Measurements from ENCODE around the gene NSD1.

The NSD1 gene

DNA sequence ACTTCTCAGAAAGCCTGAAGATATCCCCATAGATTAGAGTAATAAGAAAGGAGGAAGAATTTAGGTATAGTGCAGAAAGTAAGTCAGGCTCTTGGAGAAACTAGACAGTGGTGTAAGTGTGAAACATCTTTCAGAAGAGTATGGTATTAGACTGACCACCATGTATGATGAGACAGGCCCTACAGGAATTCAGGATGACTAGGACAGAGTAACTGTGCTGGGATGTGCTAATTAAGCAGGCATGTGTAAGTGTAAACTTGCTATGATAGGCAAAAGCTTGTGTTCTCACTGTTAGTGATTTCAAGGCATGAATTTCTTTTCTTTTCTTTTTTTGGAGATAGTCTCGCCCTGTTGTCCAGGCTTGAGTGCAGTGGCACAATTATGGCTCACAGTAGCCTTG, 99.2 kb downstream of the NSD1 start:
- DNase-seq, result peak; percentile 18

DNA sequence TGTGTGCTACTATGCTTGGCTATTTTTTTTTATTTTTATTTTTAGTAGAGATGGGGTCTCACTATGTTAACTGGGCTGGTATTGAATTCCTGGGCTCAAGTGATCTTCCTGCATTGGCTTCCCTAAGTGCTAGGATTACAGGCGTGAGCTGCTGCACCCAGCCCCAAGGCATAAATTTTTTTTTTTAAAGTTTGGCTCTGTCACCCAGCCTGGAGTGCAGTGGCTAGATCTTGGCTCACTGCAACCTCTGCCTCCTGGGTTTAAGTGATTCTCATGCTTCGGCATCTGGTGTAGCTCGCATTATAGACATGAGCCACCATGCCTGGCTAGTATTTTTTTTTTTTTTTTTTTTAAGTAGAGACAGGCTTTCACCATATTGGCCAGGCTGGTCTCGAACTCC, 99.6 kb downstream of the NSD1 start:
- no peak for DNase-seq

DNA sequence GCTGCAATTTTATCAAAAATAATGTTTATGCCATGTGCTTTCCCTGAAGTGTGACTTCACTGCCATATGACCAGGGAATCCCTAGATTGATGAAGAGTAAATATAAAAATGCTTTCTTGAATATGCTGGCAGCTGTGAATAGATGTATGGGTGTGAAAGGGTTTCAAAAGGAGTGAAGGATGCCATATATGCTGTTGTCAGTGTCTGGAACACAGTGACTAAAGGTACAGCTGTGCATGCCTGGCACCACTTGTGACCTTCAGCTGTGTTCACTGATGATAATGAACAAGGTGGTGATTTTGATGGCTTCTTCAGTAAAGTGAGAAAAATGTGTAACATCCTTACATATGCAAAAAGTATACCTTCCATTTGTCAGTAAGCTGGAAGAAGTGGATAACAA, 100.2 kb downstream of the NSD1 start:
- no peak for DNase-seq

DNA sequence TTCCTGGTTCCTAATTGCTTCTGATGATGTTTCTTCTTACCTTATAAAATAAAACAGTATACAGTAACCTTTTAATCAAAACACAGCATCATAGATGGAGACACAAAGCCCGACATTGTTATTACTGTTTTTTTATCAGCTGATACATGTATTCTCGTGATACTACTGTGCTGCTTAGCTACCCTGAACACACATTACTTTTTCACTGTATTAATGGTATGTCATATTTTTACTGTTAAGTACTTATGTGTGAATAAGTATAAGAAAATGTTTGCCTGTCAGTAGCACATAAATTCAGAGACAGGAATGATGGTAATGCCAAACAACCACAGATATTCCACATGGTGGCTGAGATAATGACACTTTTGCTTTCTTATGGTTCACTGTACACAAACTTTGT, 101.3 kb downstream of the NSD1 start:
- no peak for DNase-seq

DNA sequence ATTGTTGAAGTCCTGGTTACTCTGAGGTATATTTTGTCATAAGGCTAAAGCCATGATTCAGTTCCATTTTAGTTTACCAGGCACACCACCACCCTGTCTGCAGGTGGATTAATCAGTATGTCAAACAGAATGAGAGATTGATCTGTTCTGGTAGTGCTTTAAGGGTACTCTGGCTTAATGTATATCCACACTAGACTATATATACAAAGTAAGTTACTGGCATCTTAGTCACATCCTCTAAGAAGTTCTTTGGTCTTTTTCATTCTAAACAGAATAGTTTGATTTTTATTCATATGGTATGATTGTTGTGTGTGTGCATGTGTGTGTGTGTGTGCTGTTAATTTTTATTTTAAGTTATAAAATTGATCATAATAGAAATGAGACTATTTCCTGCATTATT, 108.2 kb downstream of the NSD1 start:
- DNase-seq, result no peak

DNA sequence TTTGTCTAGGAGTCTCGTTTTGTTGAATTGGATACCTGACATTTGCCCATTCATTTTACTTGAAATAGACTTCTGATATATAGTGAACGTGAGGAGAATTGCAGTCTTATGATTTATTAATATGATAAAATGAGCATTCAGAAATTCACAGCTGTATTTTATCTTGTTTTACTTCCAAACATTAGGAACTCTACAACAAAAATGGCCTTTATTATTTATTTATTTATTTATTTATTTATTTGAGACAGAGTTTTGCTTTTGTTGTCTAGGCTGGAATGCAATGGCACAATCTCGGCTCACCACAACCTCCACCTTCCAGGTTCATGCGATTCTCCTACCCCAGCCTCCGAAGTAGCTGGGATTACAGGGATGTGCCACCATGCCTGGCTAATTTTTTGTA, 108.7 kb downstream of the NSD1 start:
- no peak for DNase-seq

DNA sequence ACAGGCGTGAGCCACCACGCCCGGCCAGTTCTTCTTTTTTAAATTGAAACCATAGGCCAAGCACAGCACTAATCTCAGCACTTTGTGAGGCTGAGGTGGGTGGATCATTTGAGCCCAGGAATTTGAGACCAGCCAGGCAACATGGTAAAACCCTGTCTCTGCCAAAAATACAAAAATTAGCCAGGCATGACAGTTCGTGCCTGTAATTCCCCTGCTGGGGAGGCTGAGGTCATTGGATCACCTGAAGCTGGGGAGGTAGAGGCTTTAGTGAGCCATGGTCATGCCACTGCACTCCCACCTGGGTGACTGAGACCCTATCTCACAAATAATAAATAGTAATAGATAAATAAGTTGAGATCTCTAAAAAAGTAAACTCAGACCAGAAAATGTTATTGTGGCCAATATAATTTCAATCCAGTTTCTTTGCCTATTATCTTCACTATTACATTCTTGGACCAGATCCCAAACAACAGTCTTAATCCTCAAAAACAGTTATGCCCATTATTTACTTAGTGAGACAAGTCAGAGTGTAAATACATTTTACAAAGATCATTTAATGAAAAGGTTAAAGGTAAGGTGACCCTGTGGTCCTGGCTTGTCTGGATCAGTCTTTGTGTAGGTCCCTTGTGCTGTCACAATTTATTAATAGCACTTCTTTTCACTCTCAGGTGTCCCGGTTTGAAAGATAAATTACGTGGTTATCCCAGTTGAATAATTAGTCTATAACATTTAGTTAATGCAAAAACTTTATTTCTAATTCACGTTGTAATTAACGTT, 116.4 kb downstream of the NSD1 start:
- no peak for DNase-seq

DNA sequence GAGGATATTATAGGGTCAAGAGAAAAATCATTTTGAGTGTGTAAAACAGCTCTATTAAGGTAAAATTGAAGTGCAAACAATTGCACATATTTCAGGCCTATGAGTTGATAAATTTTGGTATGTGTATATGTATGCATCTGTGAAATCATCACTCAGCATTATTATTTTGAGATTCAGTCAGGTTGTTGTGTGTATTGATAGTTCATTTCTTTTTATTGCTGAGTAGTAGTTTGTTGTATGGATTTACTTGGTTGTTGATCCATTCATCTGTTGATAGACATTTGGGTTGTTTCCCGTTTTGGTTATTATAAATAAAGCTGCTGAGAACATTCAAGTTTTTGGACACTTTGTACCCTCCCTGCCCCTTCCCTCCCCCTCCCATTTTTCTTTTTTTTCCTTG, 119.7 kb downstream of the NSD1 start:
- DNase-seq, result no peak

DNA sequence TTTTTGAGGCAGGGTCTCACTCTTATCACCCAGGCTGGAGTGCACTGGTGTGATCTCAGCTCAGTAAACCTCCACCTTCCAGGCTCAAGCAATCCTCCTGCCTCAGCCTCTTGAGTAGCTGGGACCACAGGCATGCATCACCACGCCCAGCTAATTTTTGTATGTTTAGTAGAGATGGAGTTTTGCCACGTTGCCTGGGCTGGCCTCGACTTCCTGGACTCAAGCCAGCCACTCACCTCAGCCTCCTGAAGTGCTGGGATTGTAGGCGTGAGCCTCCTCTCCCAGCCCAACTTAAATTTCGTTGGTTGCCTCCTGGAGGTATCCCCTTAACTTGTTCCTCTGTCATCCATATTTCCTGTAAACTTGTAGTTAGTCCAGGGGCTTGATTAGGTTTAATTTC, 122.7 kb downstream of the NSD1 start:
- DNase-seq, result no peak

DNA sequence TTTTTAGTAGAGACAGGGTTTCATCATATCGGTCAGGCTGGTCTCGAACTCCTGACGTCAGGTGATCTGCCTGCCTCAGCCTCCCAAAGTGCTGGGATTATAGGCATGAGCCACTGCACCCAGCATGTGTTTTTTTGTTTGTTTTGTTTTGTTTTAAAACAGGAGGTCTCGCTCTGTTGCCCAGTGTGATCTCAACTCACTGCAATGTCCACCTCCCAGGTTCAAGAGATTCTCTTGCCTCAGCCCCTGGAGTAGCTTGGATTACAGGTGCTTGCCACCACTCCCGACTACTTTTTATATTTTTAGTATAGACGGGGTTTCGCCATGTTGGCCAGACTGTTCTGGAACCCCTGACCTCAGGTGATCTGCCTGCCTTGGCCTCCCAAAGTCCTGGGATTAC, 125.1 kb downstream of the NSD1 start:
- peak; percentile 7 for DNase-seq

DNA sequence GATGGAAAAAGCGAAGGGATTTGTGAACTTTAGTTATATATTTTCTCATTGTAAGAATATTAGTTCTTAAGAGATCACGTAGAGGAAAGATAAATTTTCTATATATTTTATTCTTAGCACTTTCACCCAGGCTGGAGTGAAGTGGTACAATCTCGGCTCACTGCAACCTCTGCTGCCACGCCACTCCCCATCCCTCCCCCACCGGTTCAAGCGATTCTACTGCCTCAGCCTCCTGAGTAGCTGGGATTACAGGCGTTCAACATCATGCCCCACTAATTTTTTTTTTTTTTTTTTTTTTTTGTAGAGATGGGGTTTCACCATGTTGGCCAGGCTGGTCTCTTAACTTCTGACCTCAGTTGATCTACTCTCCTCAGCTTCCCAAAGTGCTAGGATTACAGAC, 127.4 kb downstream of the NSD1 start:
- no peak for DNase-seq

DNA sequence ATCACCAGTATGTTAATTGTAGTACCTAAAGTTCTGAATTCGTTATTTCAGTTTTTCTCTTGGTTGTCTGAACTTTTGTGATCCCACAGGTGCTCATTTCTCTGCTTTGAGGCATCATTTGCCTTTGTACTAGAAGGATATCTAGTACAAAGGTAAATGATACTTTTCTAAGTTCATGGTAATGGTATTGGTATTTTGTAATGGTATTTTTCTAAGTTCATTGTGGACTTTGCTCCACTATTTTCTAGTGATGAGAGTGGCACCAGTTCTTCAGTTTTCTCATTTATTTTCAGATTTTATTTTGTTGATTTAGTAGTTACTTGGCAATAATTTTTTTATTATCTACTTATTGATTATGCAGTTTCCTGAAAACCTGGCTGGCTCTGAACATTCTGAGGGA, 127.9 kb downstream of the NSD1 start:
- DNase-seq, result no peak

DNA sequence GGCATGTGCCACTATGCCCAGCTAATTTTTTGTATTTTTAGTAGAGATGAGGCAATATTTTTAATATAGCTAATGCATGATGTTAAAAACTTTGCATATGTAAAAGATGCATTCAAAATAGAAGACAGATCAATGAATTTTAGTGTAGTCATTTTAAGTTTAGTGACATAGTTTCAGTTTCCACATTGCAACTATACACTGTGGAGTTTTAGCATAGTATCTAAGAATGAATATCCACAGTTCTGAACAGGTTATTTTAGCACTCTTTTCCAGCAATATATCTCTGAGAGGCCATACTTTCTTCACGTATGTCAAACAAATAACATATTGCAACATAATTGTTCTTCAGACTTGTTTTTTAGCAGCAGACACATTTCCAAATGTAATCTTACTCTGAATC, 130.6 kb downstream of the NSD1 start:
- DNase-seq, result no peak

DNA sequence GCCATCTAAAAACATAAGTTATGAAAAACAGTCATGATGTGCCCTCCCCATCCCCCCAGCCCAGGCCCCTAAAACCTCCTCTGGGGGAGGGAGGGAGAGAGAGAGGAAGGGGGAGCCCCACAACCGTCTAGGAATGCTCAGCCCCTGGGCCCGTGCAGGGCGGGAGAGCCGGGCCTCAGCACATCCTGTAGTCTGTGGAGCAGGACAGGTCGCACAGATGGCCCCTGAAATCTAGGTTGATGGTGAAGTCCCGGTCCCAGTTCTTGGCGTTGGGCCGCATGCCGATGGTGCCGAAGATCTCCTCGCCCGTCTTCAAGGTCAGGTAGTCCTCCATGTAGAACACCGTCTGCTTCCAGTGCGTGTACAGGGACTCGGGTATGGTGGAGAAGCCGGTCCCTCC, 131.8 kb downstream of the NSD1 start:
- DNase-seq, result no peak

DNA sequence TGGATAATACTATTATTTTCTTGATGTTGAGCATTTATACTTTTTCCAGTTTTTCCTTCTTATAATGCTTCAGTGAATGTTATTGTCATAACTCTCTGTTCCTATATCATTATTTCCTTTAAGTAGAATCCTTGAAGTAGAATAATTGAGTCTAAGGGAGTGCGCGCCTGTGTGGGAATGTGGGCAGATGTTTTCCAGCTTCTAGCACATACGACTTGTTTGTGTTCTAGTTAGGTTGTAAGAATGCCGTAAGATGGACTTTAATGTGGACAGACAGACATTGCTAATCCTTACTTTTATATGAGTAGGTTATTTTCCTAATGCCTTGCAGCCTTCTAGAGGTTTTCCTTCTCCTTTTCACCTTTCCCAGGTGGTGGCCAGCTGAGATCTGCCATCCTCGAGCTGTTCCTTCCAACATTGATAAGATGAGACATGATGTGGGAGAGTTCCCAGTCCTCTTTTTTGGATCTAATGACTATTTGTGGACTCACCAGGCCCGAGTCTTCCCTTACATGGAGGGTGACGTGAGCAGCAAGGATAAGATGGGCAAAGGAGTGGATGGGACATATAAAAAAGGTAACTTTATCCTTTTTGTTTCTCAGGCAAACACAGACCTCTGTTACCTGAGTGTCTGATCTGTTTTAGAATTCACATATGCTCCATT, 135.8 kb downstream of the NSD1 start:
- DNase-seq, result no peak

DNA sequence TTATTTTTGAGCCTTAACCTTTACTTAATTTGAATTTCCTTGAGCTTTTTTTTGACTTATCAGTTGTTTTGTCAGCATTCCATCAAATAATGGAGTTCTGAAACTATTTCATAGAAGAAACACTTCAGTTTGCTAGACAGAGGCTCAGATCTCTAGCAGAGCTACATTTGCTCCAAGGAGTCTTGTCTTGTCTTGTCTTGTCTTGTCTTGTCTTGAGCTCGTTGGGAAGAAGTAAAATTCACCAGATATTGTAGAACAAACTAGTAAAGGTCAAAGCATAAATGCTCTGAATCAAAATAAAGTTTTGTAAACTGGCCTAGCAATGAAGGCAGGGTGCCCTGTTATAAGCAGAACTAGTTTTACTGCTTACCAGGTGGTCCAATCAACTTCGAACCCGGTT, 136.4 kb downstream of the NSD1 start:
- DNase-seq, result no peak

DNA sequence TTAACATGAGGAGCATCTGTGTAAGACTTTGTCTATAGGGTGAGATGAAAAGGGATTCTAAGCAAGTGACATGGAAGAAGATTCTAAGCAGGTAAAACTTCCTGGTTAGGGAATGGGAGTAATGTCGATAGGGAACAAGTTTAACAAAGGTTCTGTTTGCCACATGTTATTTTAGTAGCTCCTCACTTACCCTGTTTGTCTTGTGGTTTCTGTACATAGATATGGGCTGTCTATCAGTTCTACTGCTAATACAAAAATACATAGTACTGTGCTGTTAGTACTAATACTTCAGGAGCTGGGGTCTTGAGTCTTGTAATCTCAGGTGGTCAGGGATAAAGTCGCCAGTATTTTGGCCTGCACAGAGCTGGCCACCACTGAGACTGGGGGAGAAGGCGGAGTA, 137.1 kb downstream of the NSD1 start:
- no peak for DNase-seq

DNA sequence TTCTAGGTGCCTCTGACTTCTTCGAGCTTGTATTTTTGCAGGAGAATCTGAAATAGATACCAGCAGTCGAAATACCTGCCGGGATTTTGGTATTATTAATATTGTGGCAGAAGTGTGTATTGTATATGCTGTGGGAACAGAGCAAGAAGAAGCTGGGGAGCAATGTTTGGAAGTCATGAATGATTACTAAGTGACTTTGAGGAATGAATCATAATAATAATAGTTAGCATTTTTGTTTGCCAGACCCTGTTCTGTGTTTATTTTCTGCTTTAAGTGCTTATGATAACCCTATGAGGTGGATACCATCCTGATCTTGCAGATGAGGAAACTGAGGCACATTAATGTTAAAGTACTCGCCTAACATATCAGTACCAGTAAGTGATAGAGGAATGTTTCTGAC, 137.5 kb downstream of the NSD1 start:
- no peak for DNase-seq

DNA sequence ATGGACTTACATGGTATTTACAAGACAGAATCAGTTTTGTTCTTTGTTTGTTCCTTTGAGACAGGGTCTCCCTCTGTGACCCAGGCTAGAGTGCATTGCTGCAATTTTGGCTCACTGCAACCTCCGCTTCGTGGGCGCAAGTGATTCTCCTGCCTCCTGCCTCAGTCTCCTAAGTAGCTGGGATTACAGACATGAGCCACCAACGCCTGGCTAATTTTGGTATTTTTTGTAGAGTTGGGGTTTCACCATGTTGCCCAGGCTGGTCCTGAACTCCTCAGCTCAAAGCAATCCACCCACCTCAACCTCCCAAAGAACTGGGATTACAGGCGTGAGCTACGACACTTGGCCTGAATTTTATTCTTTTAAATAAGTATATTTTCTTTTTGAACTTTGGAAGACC, 142.3 kb downstream of the NSD1 start:
- no peak for DNase-seq

DNA sequence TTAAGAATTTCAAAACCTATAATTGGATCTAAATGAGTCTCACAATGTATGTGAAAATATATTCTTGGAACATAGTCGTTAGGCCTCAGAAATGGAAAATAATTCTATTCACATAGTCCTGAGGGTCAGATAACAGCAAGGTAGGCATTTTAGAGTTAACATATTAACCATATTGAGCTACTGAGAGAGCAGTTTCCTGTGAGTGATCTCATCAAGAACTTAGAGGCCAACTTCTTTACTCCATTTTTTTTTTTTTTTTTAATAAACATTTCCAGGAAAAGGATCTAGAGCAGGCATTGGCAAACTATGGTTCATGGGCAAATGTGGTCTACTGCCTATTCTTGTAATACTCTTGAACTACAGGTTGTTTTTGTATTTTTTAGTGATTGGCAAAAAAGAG, 143.3 kb downstream of the NSD1 start:
- DNase-seq, result peak; percentile 4

DNA sequence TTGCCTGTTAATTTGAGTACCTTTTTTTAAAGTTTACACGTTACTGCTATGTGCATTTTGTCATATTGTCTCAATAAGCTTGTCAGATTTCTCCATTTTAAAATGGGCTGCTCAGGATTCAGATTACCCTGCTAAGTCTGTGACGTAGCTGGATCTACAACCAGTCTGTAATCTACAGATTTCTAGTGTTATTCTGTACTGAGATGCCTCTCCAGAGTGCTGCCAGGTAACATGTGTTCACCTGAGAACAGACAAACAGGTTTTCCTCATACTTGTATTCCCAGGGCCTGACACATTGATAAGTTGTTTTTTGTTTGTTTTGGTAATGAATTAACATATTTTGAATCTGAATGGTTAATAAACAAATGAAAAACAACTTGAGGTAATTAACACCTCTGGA, 154.6 kb downstream of the NSD1 start:
- DNase-seq, result no peak

DNA sequence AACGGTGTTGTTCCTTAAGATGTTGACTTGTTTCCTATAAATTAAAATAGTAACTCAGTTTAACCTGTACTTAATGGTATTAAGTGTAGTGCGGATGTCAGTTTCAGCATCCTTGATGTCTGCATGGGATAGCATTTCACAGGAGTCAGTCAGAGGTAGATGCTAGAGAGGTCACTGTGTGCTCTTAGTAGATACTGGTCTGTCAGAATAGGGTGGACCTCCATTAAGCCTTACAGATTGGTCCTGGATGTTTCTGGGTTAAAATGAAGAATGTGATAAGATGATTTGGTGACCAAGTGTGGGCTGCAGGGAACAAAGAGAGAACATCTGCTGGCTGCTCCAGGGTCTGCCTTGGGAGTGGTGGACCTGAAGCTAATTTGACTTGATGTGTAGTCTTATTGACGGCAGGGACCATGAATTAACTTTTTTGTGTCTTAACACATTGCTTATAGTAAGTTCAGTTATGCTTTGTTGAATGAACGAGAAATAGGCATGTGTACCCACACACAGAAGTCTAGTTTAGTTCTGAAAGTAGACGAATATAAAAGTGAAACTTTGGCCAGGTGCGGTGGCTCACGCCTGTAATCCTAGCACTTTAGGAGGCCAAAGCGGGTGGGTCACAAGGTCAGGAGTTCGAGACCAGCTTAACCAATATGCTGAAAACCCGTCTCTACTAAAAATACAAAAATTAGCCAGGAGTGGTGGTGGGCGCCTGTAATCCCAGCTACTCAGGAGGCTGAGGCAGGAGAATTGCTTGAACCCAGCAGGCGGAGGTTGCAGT, 157.4 kb downstream of the NSD1 start:
- DNase-seq, result no peak

DNA sequence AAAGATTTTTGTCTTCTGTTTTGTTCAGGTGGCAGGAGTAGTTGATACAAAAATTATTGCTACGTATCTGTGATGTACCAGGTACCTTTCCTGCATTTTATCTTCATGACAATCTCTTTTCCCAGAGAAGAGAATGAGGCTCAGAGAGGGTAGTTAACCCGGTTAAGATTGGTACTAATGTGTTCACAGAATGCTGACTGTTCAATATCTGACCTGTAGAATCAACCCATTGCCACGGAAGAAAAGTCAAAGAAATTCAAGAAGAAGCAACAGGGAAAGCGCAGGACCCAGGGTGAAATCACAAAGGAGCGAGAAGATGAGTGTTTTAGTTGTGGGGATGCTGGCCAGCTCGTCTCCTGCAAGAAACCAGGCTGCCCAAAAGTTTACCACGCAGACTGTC, 158.2 kb downstream of the NSD1 start:
- DNase-seq, result no peak
